Effector memory CD8-positive, alpha-beta T cell (primary cell): ENCODE results near the gene OSBPL10.

Source experiments
- ATAC-seq: fragments of 150-1000 bp; cut with Tn5 transposase; replicated peaks from 2 replicates; pipeline ENCODE4 v1.10.0; 2021; ENCODE audit warnings: mild to moderate bottlenecking, moderate library complexity
- DNase-seq, 3 experiments: peaks; one replicate each; pipeline ENCODE4 v3.0.0; 2021
- H3K27ac Mint-ChIP-seq, 2 donors: one replicate each; pipeline ENCODE4 v1.8.0; 2022; ENCODE audit warnings: mild to moderate bottlenecking in 2 of 2, mixed read lengths in 2 of 2, moderate library complexity in 2 of 2
- H3K27me3 Mint-ChIP-seq, 2 donors: one replicate each; pipeline ENCODE4 v1.8.0; 2022; ENCODE audit warnings: mixed read lengths in 2 of 2
- H3K36me3 Mint-ChIP-seq: one replicate; pipeline ENCODE4 v1.8.0; 2022; ENCODE audit warnings: mild to moderate bottlenecking, moderate library complexity, mixed read lengths; ENCODE audit not compliant: insufficient read depth
- H3K4me1 Mint-ChIP-seq, 2 donors: one replicate each; pipeline ENCODE4 v1.8.0; 2022; ENCODE audit warnings: low read depth in 2 of 2, mixed read lengths in 2 of 2
- H3K4me3 Mint-ChIP-seq, 2 donors: one replicate each; pipeline ENCODE4 v1.8.0; 2022; ENCODE audit warnings: mild to moderate bottlenecking in 2 of 2, mixed read lengths in 2 of 2, moderate library complexity in 2 of 2
- H3K9me3 Mint-ChIP-seq, 2 donors: one replicate each; pipeline ENCODE4 v1.8.0; 2022; ENCODE audit warnings: mixed read lengths in 2 of 2

OSBPL10 gene

GRCh38 chr3:31755926-31756658, 225.0 kb downstream of the OSBPL10 start:
- no peaks in the 10 kb centered on the region for H3K36me3 Mint-ChIP-seq
- peaks cover 5 to 26% of the 10 kb centered on the region in 2 donors for H3K27me3 Mint-ChIP-seq
- peaks cover 4 to 8% of the 10 kb centered on the region in 2 donors for H3K4me1 Mint-ChIP-seq
- H3K9me3 Mint-ChIP-seq: no peaks in the 10 kb centered on the region
- peak overlapping the region in 1 of 2 donors; percentile 5 for H3K27ac Mint-ChIP-seq
- no peak overlapping the region for H3K4me3 Mint-ChIP-seq
- DNase-seq (no peak), ATAC-seq (no peak)

DNA sequence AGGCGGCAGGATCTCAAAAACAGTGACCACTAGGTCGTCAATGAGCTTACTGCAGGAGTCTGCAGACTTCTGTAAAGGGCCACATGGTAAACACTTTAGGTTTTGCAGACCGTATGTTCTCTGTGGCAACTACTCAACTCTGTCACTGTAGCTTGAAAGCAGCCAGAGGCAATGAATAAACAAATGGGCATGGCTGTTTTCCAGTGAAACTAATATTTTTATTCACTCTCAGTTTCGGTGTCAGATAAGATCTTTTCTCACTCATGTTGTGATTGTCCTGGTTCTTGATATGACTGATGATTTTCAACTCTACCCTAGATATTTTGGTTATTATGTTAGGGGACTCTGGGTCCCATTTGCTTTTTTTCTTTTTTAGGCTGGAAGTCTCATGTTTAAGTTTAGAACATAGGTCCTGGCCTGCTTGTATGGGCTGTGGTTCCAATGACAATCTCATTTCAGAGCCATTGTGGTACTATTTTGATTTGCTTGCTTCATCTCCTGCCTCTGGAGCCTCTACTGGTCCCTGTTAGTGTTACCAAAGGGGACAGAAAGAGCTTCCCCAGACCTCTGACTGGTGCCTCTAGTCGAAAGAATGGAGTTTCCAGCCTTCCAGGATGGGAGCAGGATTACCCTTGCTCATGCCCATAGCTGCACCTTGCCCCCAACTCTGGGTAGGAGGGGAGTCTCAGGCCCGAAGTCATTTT, 226.3 kb downstream of the OSBPL10 start:
- Mint-ChIP-seq H3K36me3 (no peaks in the 10 kb centered on the region), H3K4me3 (no peak overlapping the region), H3K27me3 (peaks cover 5 to 26% of the 10 kb centered on the region in 2 donors), H3K4me1 (peaks cover 4 to 8% of the 10 kb centered on the region in 2 donors), H3K9me3 (no peaks in the 10 kb centered on the region), H3K27ac (no peak overlapping the region)
- ATAC-seq (no peak), DNase-seq (no peak)

DNA sequence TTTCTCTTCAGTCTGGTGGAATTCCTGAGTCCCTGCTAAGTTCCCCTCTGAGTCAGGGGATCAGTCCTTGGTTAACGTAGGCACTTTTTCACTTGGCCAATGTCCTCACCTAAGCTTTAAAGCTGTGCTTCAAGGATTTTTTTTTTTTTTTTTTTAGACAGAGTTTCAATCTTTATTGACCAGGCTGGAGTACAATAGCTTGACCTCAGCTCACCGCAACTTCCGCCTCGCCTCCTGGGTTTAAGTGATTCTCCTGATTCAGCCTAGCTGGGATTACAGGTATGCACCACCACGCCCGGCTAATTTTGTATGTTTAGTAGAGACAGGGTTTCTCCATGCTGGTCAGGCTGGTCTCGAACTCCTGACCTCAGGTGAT, 228.0 kb downstream of the OSBPL10 start:
- no peak overlapping the region for H3K27ac Mint-ChIP-seq
- peaks cover 5 to 18% of the 10 kb centered on the region in 2 donors for H3K27me3 Mint-ChIP-seq
- no peak for DNase-seq
- H3K9me3 Mint-ChIP-seq: no peaks in the 10 kb centered on the region
- H3K4me3 Mint-ChIP-seq: no peak overlapping the region
- ATAC-seq: no peak
- no peaks in the 10 kb centered on the region for H3K36me3 Mint-ChIP-seq
- peaks cover 4 to 8% of the 10 kb centered on the region in 2 donors for H3K4me1 Mint-ChIP-seq

GRCh38 chr3:31752305-31753049, 228.6 kb downstream of the OSBPL10 start:
- H3K27ac Mint-ChIP-seq: no peak overlapping the region
- H3K4me3 Mint-ChIP-seq: no peak overlapping the region
- H3K4me1 Mint-ChIP-seq: peaks cover 4 to 8% of the 10 kb centered on the region in 2 donors
- DNase-seq: no peak
- H3K9me3 Mint-ChIP-seq: no peaks in the 10 kb centered on the region
- no peaks in the 10 kb centered on the region for H3K36me3 Mint-ChIP-seq
- H3K27me3 Mint-ChIP-seq: peaks cover 5 to 17% of the 10 kb centered on the region in 2 donors
- no peak for ATAC-seq

DNA sequence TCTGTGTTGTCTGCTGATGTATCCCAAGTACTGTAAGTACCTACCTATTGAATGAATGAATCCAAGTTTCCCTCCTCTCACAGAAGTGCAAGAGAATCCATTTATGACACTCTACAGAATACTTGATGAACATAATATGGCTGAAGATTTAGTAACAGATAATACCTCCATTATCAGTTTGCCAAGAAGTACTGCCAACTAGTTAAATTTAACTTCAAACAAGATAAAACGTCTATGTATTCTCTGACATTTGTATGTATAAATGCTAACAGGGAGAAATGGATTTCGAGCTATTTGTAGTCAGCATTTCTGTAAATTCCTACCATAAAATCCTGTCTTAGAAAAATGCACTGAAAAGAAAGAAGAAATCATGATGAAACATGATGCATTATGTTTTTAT, 230.7 kb downstream of the OSBPL10 start:
- no peaks in the 10 kb centered on the region for H3K36me3 Mint-ChIP-seq

GRCh38 chr3:31748933-31749295, 232.1 kb downstream of the OSBPL10 start:
- no peaks in the 10 kb centered on the region for H3K9me3 Mint-ChIP-seq
- H3K4me1 Mint-ChIP-seq: no peaks in the 10 kb centered on the region
- ATAC-seq: no peak
- H3K27me3 Mint-ChIP-seq: peaks cover 4 to 10% of the 10 kb centered on the region in 2 donors
- H3K4me3 Mint-ChIP-seq: no peak overlapping the region
- no peak overlapping the region for H3K27ac Mint-ChIP-seq
- H3K36me3 Mint-ChIP-seq: no peaks in the 10 kb centered on the region
- no peak for DNase-seq

More for the DNA sequence above, 230.7 kb downstream of the OSBPL10 start:
- H3K27ac Mint-ChIP-seq: no peak overlapping the region
- H3K4me3 Mint-ChIP-seq: no peak overlapping the region
- H3K27me3 Mint-ChIP-seq: peaks cover 5 to 11% of the 10 kb centered on the region in 2 donors
- H3K9me3 Mint-ChIP-seq: no peaks in the 10 kb centered on the region
- no peak for ATAC-seq
- peaks cover 0 to 3% of the 10 kb centered on the region in 2 donors for H3K4me1 Mint-ChIP-seq
- DNase-seq: no peak

- Mint-ChIP-seq H3K9me3 (no peaks in the 10 kb centered on the region), H3K36me3 (no peaks in the 10 kb centered on the region), H3K27ac (no peak overlapping the region), H3K4me3 (no peak overlapping the region), H3K27me3 (peaks cover 0 to 11% of the 10 kb centered on the region in 2 donors), H3K4me1 (no peaks in the 10 kb centered on the region)
- ATAC-seq (no peak), DNase-seq (no peak)
These were observed 232.7 kb downstream of the OSBPL10 start for GRCh38 chr3:31748281-31748932.

DNA sequence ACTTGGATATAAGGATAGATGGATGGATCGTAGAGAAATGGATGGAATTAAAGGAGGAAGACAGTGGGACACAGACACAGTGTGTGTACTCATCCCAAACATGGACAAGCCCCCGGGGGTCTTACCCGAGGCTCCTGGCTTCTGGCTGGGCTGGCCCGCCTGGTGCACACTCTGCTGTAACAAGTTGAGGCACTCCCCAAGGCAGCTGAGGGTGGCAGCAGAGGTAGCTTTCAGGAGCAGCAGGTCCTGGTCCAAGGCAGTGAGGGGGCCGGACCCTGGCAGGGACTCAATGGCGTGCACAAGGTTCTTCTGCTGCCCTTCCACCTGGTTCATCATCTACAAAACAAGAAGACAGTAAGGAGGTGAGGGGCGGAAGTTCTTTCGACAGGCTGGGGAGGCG, 233.3 kb downstream of the OSBPL10 start:
- Mint-ChIP-seq H3K36me3 (no peaks in the 10 kb centered on the region), H3K27me3 (peaks cover under 1 to 12% of the 10 kb centered on the region in 2 donors), H3K9me3 (no peaks in the 10 kb centered on the region), H3K27ac (no peak overlapping the region), H3K4me1 (no peaks in the 10 kb centered on the region), H3K4me3 (no peak overlapping the region)
- no peak for ATAC-seq
- no peak for DNase-seq

GRCh38 chr3:31744913-31745312, 236.1 kb downstream of the OSBPL10 start:
- no peak for ATAC-seq
- no peak for DNase-seq
- H3K4me3 Mint-ChIP-seq: no peak overlapping the region
- no peaks in the 10 kb centered on the region for H3K4me1 Mint-ChIP-seq
- H3K27me3 Mint-ChIP-seq: peaks cover 9 to 12% of the 10 kb centered on the region in 2 donors
- H3K27ac Mint-ChIP-seq: no peak overlapping the region
- H3K36me3 Mint-ChIP-seq: no peaks in the 10 kb centered on the region
- H3K9me3 Mint-ChIP-seq: no peaks in the 10 kb centered on the region

DNA sequence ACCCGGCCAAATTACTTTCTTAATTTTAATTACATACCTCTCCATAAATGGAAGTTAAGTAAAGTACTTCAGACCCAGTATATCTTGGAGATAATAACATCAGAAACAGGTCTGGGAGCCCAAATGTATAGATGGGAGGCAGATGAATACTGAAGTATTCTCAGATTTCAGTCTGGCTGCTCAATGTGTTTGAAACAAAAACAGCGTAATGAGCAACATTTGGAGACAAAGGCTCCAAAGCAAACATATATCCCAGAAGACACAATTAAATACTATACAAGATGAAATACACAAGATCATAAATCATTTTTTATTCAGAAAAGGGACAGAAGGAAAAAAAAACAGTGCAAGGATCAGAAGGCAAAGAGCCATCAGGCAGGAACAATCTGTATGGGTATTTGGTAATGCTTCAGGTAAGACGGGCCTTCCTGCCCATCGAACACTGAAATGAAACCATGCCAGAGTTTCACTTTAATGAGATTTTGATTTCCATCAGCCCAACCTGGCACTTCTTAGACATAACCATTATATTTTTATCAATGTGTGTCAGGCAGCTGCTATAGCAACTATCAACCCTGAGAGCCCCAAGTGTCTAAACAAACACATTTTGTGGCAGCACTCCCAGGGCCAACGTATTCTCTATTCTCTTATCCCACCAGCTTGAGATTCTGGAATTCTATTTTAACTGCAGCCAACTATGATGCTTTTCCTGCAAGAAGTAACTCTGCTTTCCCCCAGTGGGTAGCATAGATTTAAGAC, 237.6 kb downstream of the OSBPL10 start:
- Mint-ChIP-seq H3K27me3 (peaks cover 9 to 12% of the 10 kb centered on the region in 2 donors), H3K27ac (no peak overlapping the region), H3K9me3 (no peaks in the 10 kb centered on the region), H3K4me3 (no peak overlapping the region), H3K36me3 (no peaks in the 10 kb centered on the region), H3K4me1 (no peaks in the 10 kb centered on the region)
- DNase-seq (no peak), ATAC-seq (no peak)

- ATAC-seq: no peak
- no peak for DNase-seq
- Mint-ChIP-seq H3K9me3 (no peaks in the 10 kb centered on the region), H3K27me3 (peaks cover 32 to 34% of the 10 kb centered on the region in 2 donors), H3K36me3 (no peaks in the 10 kb centered on the region), H3K27ac (no peak overlapping the region), H3K4me3 (no peak overlapping the region), H3K4me1 (no peaks in the 10 kb centered on the region)
These were observed 240.7 kb downstream of the OSBPL10 start for GRCh38 chr3:31740397-31740796.

GRCh38 chr3:31738412-31738811, 242.7 kb downstream of the OSBPL10 start:
- no peak overlapping the region for H3K27ac Mint-ChIP-seq
- no peak for DNase-seq
- ATAC-seq: no peak
- H3K36me3 Mint-ChIP-seq: no peaks in the 10 kb centered on the region
- no peaks in the 10 kb centered on the region for H3K9me3 Mint-ChIP-seq
- peaks cover 24 to 39% of the 10 kb centered on the region in 2 donors for H3K27me3 Mint-ChIP-seq
- H3K4me3 Mint-ChIP-seq: no peak overlapping the region
- H3K4me1 Mint-ChIP-seq: no peaks in the 10 kb centered on the region

DNA sequence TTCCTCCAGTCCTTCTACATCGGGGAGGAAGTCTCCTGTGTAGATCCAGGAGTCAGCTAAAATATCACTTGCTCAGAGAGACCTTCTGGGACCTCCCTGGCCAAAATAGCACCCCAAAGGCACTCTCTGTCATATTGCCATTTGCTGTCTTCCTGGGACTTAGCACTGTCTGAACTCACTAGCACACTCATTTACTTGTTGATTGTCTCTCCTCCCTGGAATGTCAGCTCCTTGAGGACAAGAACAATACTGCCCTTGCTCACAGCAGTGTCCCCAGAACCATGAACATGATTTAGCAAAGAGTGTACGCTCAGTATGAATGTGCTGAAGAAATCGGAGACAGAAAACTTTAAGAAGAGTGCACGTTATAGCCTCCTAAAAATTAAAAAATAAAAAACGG, 245.4 kb downstream of the OSBPL10 start:
- no peak overlapping the region for H3K27ac Mint-ChIP-seq
- H3K27me3 Mint-ChIP-seq: peaks cover 21 to 43% of the 10 kb centered on the region in 2 donors
- no peaks in the 10 kb centered on the region for H3K4me1 Mint-ChIP-seq
- DNase-seq (no peak), ATAC-seq (no peak)
- H3K4me3 Mint-ChIP-seq: no peak overlapping the region
- no peaks in the 10 kb centered on the region for H3K9me3 Mint-ChIP-seq
- no peaks in the 10 kb centered on the region for H3K36me3 Mint-ChIP-seq
